Mesodermal cell (in vitro differentiated cells): ENCODE measurements around the gene KIAA0586.
"Not testable (repeated sequence)": the region's sequence is repeated elsewhere in the genome, so short reads cannot be mapped to it uniquely, and the experiment has no call there.

Experiments
- H3K27ac ChIP-seq: 2 replicates; pipeline ENCODE4 v1.7.0; 2013; ENCODE audit warnings: mild to moderate bottlenecking, low read depth, low read length, moderate library complexity; ENCODE audit not compliant: severe bottlenecking
- H3K36me3 ChIP-seq: 2 replicates; pipeline ENCODE4 v1.7.1; 2013; ENCODE audit warnings: mild to moderate bottlenecking, low read length, moderate library complexity; ENCODE audit not compliant: control insufficient read depth, insufficient read depth
- H3K4me1 ChIP-seq: one replicate; pipeline ENCODE4 v1.7.1; 2013; ENCODE audit warnings: mild to moderate bottlenecking, low read length; ENCODE audit not compliant: insufficient read depth, control insufficient read depth, poor library complexity, severe bottlenecking
- H3K4me3 ChIP-seq: 2 replicates; pipeline ENCODE4 v1.7.0; 2013; ENCODE audit warnings: low read length, control low read depth, mild to moderate bottlenecking; ENCODE audit not compliant: insufficient read depth, poor library complexity, severe bottlenecking; ENCODE audit errors: extremely low read depth
- H3K9me3 ChIP-seq: 2 replicates; pipeline ENCODE4 v1.7.1; 2013; ENCODE audit warnings: mild to moderate bottlenecking, low read length, moderate library complexity; ENCODE audit not compliant: control insufficient read depth
- WGBS, 2 experiments: methylation state at CpG; one replicate each; pipeline ENCODE4 v1.1.5; 2013; ENCODE audit warnings: missing lambda C conversion rate in 2 of 2; ENCODE audit not compliant: insufficient coverage in 2 of 2; 5-methylcytosine and 5-hydroxymethylcytosine counted together

Gene KIAA0586

GRCh38 chr14:58588321-58588720 lies 160.8 kb downstream of the KIAA0586 start:
- H3K4me3 ChIP-seq, H3K27ac ChIP-seq, H3K36me3 ChIP-seq, H3K9me3 ChIP-seq, H3K4me1 ChIP-seq: not testable (repeated sequence)
- 92 to 100% methylated on average over 1 to 5 of the region's 18 CpGs for WGBS, 2 experiments

- H3K9me3 ChIP-seq: no peaks in the 10 kb centered on the region
- H3K4me1 ChIP-seq: peaks cover 9% of the 10 kb centered on the region
- H3K36me3 ChIP-seq: no peaks in the 10 kb centered on the region
- no peak overlapping the region for H3K4me3 ChIP-seq
- WGBS, 2 experiments: 93 to 100% methylated on average over 3 to 4 of the region's 4 CpGs
- H3K27ac ChIP-seq: no peak overlapping the region
Measured at GRCh38 chr14:58593977-58594376, 166.5 kb downstream of the KIAA0586 start.

- H3K4me1 ChIP-seq: peaks cover 9% of the 10 kb centered on the region
- H3K27ac ChIP-seq: no peak overlapping the region
- H3K36me3 ChIP-seq: no peaks in the 10 kb centered on the region
- WGBS, 2 experiments: 94 to 96% methylated on average over 2 of the region's 4 CpGs
- H3K4me3 ChIP-seq: no peak overlapping the region
- H3K9me3 ChIP-seq: no peaks in the 10 kb centered on the region
Measured at GRCh38 chr14:58597041-58597440, 169.5 kb downstream of the KIAA0586 start.

GRCh38 chr14:58598028-58598803 lies 170.7 kb downstream of the KIAA0586 start:
- H3K27ac ChIP-seq: no peak overlapping the region
- H3K4me3 ChIP-seq: no peak overlapping the region
- H3K4me1 ChIP-seq: peaks cover 9% of the 10 kb centered on the region
- H3K9me3 ChIP-seq: no peaks in the 10 kb centered on the region
- 88 to 90% methylated on average over 1 to 3 of the region's 4 CpGs for whole genome bisulfite sequencing, 2 experiments
- H3K36me3 ChIP-seq: no peaks in the 10 kb centered on the region

GRCh38 chr14:58598804-58599525 lies 171.4 kb downstream of the KIAA0586 start:
- Histone ChIP-seq H3K27ac (no peak overlapping the region), H3K9me3 (no peaks in the 10 kb centered on the region), H3K4me3 (no peak overlapping the region), H3K4me1 (peaks cover 9% of the 10 kb centered on the region), H3K36me3 (no peaks in the 10 kb centered on the region)
- 85 to 90% methylated on average over 7 to 8 of the region's 11 CpGs for WGBS, 2 experiments

GRCh38 chr14:58599707-58600106 lies 172.2 kb downstream of the KIAA0586 start:
- peaks cover 9% of the 10 kb centered on the region for H3K4me1 ChIP-seq
- no peaks in the 10 kb centered on the region for H3K36me3 ChIP-seq
- H3K4me3 ChIP-seq: no peak overlapping the region
- no peak overlapping the region for H3K27ac ChIP-seq
- WGBS, 2 experiments: 67% methylated on average over 1 of the region's 2 CpGs; no CpG with 5 or more reads in 1 of the 2 experiments
- H3K9me3 ChIP-seq: no peaks in the 10 kb centered on the region
